Measurements from ENCODE around the gene KREMEN2. TPM values are rescaled to one million over a fixed set of nuclear protein-coding genes. Genes with fewer than 3 reads are reported as not detected.

KREMEN2 gene
- total and polyA plus RNA-seq, 9 of the 15 experiments (the other 6 are each of a cell fraction or from before 2014, with no cell fraction given) = 0.04 to 7.7 (median 1.5) TPM; not detected in 1

GRCh38 chr16:2968738-2969544 lies 4.9 kb downstream of the KREMEN2 start, which contains the start of gene PAQR4 (continued):
- TF ChIP-seq CREB3 (tag; conservative IDR thresholded peaks at IDR 0.05; ENCODE audit: low read depth) = no peak; the same call in 1 of the 2 replicates
- 0 out of 2 replicates have a peak, but pooled peaks have one; percentile 54 for TF ChIP-seq CBX1 (IDR thresholded peaks at IDR 0.05; ENCODE audit: low read depth)
- no peak for TF ChIP-seq RBM25 (IDR thresholded peaks at IDR 0.05; ENCODE audit: low read depth, low read length, severe bottlenecking)
- TF ChIP-seq CHD4 (IDR thresholded peaks at IDR 0.05; ENCODE audit: insufficient read depth, insufficient replicate concordance, low read depth, low read length, poor library complexity, severe bottlenecking) = peak; percentile 29
- peak in 1 of 2 experiments; percentile 64; a peak in 2 of 4 replicates for TF ChIP-seq RCOR1 (IDR thresholded peaks at IDR 0.05; ENCODE audit: borderline replicate concordance in 1 of 2, low read depth in 2 of 2, low read length in 2 of 2)
- no peak; the same call in 1 of the 2 replicates for TF ChIP-seq ATF1 (CRISPR knock-in tag; IDR thresholded peaks at IDR 0.05)
- peak; percentile 91 for TF ChIP-seq ATF1 (tag; IDR thresholded peaks at IDR 0.05)
- no peak for TF ChIP-seq DDX20 (tag; IDR thresholded peaks at IDR 0.05; ENCODE audit: low read depth)
- TF ChIP-seq ZKSCAN8 (CRISPR knock-in tag; IDR thresholded peaks at IDR 0.05) = no peak
- TF ChIP-seq, protein P1, sequence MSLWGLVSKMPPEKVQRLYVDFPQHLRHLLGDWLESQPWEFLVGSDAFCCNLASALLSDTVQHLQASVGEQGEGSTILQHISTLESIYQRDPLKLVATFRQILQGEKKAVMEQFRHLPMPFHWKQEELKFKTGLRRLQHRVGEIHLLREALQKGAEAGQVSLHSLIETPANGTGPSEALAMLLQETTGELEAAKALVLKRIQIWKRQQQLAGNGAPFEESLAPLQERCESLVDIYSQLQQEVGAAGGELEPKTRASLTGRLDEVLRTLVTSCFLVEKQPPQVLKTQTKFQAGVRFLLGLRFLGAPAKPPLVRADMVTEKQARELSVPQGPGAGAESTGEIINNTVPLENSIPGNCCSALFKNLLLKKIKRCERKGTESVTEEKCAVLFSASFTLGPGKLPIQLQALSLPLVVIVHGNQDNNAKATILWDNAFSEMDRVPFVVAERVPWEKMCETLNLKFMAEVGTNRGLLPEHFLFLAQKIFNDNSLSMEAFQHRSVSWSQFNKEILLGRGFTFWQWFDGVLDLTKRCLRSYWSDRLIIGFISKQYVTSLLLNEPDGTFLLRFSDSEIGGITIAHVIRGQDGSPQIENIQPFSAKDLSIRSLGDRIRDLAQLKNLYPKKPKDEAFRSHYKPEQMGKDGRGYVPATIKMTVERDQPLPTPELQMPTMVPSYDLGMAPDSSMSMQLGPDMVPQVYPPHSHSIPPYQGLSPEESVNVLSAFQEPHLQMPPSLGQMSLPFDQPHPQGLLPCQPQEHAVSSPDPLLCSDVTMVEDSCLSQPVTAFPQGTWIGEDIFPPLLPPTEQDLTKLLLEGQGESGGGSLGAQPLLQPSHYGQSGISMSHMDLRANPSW (CRISPR knock-in tag; IDR thresholded peaks at IDR 0.05) = peak; percentile 52; the same call in 1 of the 2 replicates
- peak; percentile 64; the same call in 1 of the 2 replicates for TF ChIP-seq MYC (IDR thresholded peaks at IDR 0.05; ENCODE audit: low read depth, low read length)
- no peak for TF ChIP-seq MYC (CRISPR knock-in tag; IDR thresholded peaks at IDR 0.05; ENCODE audit: borderline replicate concordance, low read depth)
- no peak for TF ChIP-seq ZNF347 (CRISPR knock-in tag; IDR thresholded peaks at IDR 0.05; ENCODE audit: low read depth)
- TF ChIP-seq, protein P2, sequence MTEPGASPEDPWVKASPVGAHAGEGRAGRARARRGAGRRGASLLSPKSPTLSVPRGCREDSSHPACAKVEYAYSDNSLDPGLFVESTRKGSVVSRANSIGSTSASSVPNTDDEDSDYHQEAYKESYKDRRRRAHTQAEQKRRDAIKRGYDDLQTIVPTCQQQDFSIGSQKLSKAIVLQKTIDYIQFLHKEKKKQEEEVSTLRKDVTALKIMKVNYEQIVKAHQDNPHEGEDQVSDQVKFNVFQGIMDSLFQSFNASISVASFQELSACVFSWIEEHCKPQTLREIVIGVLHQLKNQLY (CRISPR knock-in tag; conservative IDR thresholded peaks at IDR 0.05) = 0 out of 4 replicates have a peak, but pooled peaks of 1 of the 2 experiments have one; percentile 81
- TF ChIP-seq SMARCC2 (IDR thresholded peaks at IDR 0.05; ENCODE audit: low read depth) = no peak
- peak; percentile 73; the same call in 1 of the 2 replicates for TF ChIP-seq XRCC5 (IDR thresholded peaks at IDR 0.05; ENCODE audit: low read depth, low read length)
- TF ChIP-seq EP400 (IDR thresholded peaks at IDR 0.05) = peak; percentile 30; the same call in 1 of the 2 replicates
- no peak; the same call in 1 of the 2 replicates for TF ChIP-seq ESRRA (IDR thresholded peaks at IDR 0.05; ENCODE audit: borderline replicate concordance, low read depth)
- no peak for TF ChIP-seq TCFL5 (CRISPR knock-in tag; conservative IDR thresholded peaks at IDR 0.05)
- TF ChIP-seq ZBTB2 (IDR thresholded peaks at IDR 0.05) = 0 out of 2 replicates have a peak, but pooled peaks have one; percentile 51

Measured in K562 (cell line).